ENCODE results near the gene DLGAP4. TPM values are rescaled to one million over a fixed set of nuclear protein-coding genes. Genes with fewer than 3 reads are reported as not detected.

Gene DLGAP4
- total RNA-seq, 1 donor from 2014 or later = 25.7 TPM

DNA sequence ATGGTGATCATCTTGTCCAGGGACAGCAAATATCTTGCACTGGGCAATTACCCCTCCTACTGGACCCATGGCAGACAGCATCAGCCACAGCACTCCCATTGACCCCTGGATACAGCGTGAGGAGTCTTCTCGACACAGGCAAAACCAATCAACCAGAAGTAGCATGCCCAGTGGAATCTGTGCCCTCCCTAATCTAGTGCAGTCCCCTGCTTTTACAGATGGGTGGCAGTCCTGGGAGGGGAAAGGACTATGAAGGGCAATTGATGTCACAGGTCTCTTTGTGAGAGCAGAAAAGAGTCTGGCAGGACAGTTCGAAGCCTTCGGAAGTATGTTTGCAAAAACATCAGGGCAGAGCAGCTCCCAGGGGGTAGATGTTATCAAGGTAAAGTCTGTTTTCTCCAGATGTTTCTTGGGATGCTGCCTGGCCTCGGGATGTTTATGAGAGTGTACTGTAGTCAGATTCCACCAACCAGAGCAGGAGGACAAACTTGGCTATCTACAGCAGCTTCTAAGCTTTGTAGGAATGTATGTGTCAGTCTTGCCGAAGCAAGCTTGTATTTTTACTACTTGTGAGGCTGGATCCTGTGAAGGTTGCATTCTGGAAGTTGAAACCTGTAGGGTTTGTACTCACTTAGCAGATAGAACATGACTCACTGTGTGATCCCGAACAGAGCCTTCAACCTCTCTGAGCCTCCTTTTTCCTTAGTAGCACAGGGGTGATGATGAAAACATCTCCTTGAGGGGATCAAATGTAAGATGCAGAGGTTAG is 172.2 kb downstream of the DLGAP4 start:
- H3K4me1 Mint-ChIP-seq (ENCODE audit: low read depth) = peaks cover 26% of the 10 kb centered on the region
- no peak overlapping the region for H3K27ac Mint-ChIP-seq
- intact Hi-C loops (cut with micrococcal nuclease) = no loop called here
- H3K9me3 Mint-ChIP-seq = no peaks in the 10 kb centered on the region
- H3K27me3 Mint-ChIP-seq (ENCODE audit: insufficient read depth) = no peaks in the 10 kb centered on the region
- H3K4me3 Mint-ChIP-seq = no peak overlapping the region
- no peak for DNase-seq (ENCODE audit: low spot score)
- H3K36me3 Mint-ChIP-seq (ENCODE audit: low read depth) = peaks cover 7% of the 10 kb centered on the region

GRCh38 chr20:36479938-36480337 is 173.8 kb downstream of the DLGAP4 start:
- Mint-ChIP-seq H3K27ac (no peak overlapping the region), H3K36me3 (ENCODE audit: low read depth) (peaks cover 3% of the 10 kb centered on the region), H3K4me3 (no peak overlapping the region), H3K9me3 (no peaks in the 10 kb centered on the region), H3K27me3 (ENCODE audit: insufficient read depth) (no peaks in the 10 kb centered on the region), H3K4me1 (ENCODE audit: low read depth) (peaks cover 10% of the 10 kb centered on the region)
- no peak for DNase-seq (ENCODE audit: low spot score)
- intact Hi-C loops (cut with micrococcal nuclease) = no loop called here

GRCh38 chr20:36480456-36481048 is 174.4 kb downstream of the DLGAP4 start:
- H3K9me3 Mint-ChIP-seq = no peaks in the 10 kb centered on the region
- H3K4me3 Mint-ChIP-seq = no peak overlapping the region
- intact Hi-C loops (cut with micrococcal nuclease) = no loop called here
- H3K27ac Mint-ChIP-seq = no peak overlapping the region
- H3K27me3 Mint-ChIP-seq (ENCODE audit: insufficient read depth) = no peaks in the 10 kb centered on the region
- DNase-seq (ENCODE audit: low spot score) = no peak
- H3K4me1 Mint-ChIP-seq (ENCODE audit: low read depth) = peaks cover 8% of the 10 kb centered on the region
- H3K36me3 Mint-ChIP-seq (ENCODE audit: low read depth) = peaks cover 3% of the 10 kb centered on the region

- H3K36me3 Mint-ChIP-seq (ENCODE audit: low read depth) = peaks cover 3% of the 10 kb centered on the region
- H3K27ac Mint-ChIP-seq = no peak overlapping the region
- no peak for DNase-seq (ENCODE audit: low spot score)
- no peak overlapping the region for H3K4me3 Mint-ChIP-seq
- H3K9me3 Mint-ChIP-seq = no peaks in the 10 kb centered on the region
- peaks cover 8% of the 10 kb centered on the region for H3K4me1 Mint-ChIP-seq (ENCODE audit: low read depth)
- no peaks in the 10 kb centered on the region for H3K27me3 Mint-ChIP-seq (ENCODE audit: insufficient read depth)
- intact Hi-C loops (cut with micrococcal nuclease) = no loop called here
Measured at GRCh38 chr20:36481380-36482043, 175.4 kb downstream of the DLGAP4 start.

DNA sequence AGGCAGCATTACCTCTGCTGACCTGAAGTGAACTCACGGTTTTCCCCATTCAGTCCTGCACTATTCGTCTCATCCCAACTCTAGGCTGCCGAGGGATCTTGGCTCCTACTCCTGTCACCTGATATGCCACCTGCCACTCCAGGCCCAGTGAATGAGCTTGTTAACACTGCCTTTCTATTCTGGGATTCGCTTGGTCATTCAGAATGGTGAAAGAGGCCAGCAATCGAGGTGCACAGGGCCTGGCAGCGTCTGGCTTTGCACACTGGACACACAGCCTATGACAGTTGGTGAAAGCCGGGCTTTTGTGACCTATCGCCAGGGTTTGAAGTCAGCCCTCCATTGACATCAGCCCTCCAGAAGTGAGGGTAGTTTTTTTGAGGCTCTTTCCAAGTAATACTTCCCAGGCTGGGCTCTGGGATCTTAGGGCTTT is 175.9 kb downstream of the DLGAP4 start:
- Mint-ChIP-seq H3K27me3 (ENCODE audit: insufficient read depth) (no peaks in the 10 kb centered on the region), H3K4me1 (ENCODE audit: low read depth) (peaks cover 8% of the 10 kb centered on the region), H3K4me3 (no peak overlapping the region), H3K9me3 (no peaks in the 10 kb centered on the region), H3K36me3 (ENCODE audit: low read depth) (peaks cover 3% of the 10 kb centered on the region), H3K27ac (no peak overlapping the region)
- intact Hi-C loops (cut with micrococcal nuclease) = no loop called here
- no peak for DNase-seq (ENCODE audit: low spot score)

- no peak overlapping the region for H3K27ac Mint-ChIP-seq
Measured at GRCh38 chr20:36483209-36483918, 177.2 kb downstream of the DLGAP4 start.

GRCh38 chr20:36483919-36484808 is 178.0 kb downstream of the DLGAP4 start:
- no peaks in the 10 kb centered on the region for H3K27me3 Mint-ChIP-seq (ENCODE audit: insufficient read depth)
- peaks cover 2% of the 10 kb centered on the region for H3K4me1 Mint-ChIP-seq (ENCODE audit: low read depth)
- no peak overlapping the region for H3K4me3 Mint-ChIP-seq
- intact Hi-C loops (cut with micrococcal nuclease) = no loop called here
- H3K27ac Mint-ChIP-seq = no peak overlapping the region
- no peak for DNase-seq (ENCODE audit: low spot score)
- peaks cover 2% of the 10 kb centered on the region for H3K36me3 Mint-ChIP-seq (ENCODE audit: low read depth)
- no peaks in the 10 kb centered on the region for H3K9me3 Mint-ChIP-seq

More at GRCh38 chr20:36483209-36483918, 177.2 kb downstream of the DLGAP4 start:
- intact Hi-C loops (cut with micrococcal nuclease) = no loop called here
- Mint-ChIP-seq H3K9me3 (no peaks in the 10 kb centered on the region), H3K36me3 (ENCODE audit: low read depth) (no peaks in the 10 kb centered on the region), H3K4me3 (no peak overlapping the region), H3K27me3 (ENCODE audit: insufficient read depth) (no peaks in the 10 kb centered on the region), H3K4me1 (ENCODE audit: low read depth) (peaks cover 8% of the 10 kb centered on the region)
- DNase-seq (ENCODE audit: low spot score) = no peak

DNA sequence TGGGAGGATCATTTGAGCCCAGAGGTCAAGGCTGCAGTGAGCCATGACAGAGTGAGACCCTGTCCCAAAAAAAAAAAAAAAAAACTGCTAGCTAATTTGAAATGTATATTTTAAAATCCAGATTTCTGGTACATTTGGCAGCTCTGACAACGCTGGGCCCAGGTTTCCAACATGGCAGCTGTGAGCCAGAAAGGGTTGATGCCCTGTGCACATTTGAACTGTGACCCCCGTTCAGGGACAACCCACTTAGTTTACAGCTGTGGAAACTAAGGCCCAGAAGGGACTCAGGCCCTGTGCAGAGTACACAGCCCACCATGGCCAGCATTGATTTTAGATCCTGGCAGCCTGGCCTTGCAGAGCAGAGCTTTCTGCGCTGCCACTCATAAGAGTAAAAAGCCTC is 179.1 kb downstream of the DLGAP4 start:
- Mint-ChIP-seq H3K36me3 (ENCODE audit: low read depth) (peaks cover 6% of the 10 kb centered on the region), H3K27me3 (ENCODE audit: insufficient read depth) (no peaks in the 10 kb centered on the region), H3K4me1 (ENCODE audit: low read depth) (peaks cover 5% of the 10 kb centered on the region), H3K27ac (no peak overlapping the region), H3K4me3 (no peak overlapping the region), H3K9me3 (no peaks in the 10 kb centered on the region)
- DNase-seq (ENCODE audit: low spot score) = no peak
- intact Hi-C loops (cut with micrococcal nuclease) = no loop called here

- peaks cover 17% of the 10 kb centered on the region for H3K4me1 Mint-ChIP-seq (ENCODE audit: low read depth)
- no peak overlapping the region for H3K4me3 Mint-ChIP-seq
- intact Hi-C loops (cut with micrococcal nuclease) = no loop called here
- H3K36me3 Mint-ChIP-seq (ENCODE audit: low read depth) = peaks cover 6% of the 10 kb centered on the region
- H3K27me3 Mint-ChIP-seq (ENCODE audit: insufficient read depth) = no peaks in the 10 kb centered on the region
- H3K9me3 Mint-ChIP-seq = no peaks in the 10 kb centered on the region
- DNase-seq (ENCODE audit: low spot score) = no peak
- H3K27ac Mint-ChIP-seq = no peak overlapping the region
Measured at GRCh38 chr20:36487069-36487468, 180.9 kb downstream of the DLGAP4 start.

DNA sequence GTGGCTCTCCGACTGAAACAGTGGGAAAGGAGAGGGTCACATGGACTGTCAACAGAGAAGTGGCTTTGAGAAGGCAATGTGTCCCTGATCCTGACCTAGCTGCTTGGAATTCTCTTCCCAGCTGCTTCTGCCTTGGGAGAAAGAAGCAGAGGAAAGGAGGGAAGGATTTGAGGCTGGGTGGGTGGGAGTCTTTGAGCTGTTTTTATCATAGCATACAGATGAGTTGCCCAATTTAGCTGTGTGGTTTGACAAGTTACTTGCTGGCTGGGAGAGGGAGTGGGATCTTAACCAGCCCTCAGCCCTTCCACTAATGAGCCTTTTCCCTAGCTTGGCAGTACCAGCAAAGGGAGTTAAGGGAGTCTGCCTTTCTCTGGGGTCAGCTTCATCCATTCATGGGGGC is 184.1 kb downstream of the DLGAP4 start:
- Mint-ChIP-seq H3K4me3 (no peak overlapping the region), H3K4me1 (ENCODE audit: low read depth) (peaks cover 30% of the 10 kb centered on the region), H3K9me3 (no peaks in the 10 kb centered on the region), H3K27me3 (ENCODE audit: insufficient read depth) (no peaks in the 10 kb centered on the region), H3K27ac (no peak overlapping the region), H3K36me3 (ENCODE audit: low read depth) (peaks cover 6% of the 10 kb centered on the region)
- intact Hi-C loops (cut with micrococcal nuclease) = no loop called here
- DNase-seq (ENCODE audit: low spot score) = no peak

DNA sequence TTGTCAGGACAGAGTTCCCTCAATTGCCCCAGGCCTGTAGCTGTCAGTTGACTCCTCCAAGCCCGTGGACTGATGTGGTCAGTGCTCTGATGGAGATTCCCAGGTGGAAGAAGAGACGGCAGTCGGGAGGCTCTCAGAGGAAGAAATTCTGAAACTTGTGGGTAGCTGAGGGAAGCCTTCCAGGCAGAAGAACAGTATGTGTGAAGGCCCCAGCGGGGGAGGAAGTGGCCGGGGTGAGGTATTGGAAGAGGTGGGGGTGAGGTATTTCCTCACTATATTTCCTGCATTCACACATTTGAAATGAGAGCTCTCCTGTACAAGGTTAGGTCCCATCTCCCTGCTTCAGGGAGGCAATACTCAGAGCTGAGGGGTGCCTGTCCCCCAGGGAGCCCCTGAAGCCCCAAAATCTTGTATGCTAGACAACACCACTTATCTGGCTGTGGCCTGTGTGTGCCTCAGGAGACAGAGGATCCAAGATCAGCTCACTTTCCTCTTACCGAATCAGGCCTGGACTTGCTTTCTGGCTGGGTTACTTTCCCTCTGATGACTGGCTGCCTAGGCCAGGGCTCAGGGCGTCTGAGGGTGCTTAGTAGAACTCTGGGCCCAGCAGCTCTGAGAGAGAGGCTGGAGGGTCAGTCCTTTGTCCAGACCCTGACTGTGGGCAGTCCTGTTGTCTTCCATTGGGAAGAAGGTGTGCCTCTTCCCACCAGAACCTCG is 185.9 kb downstream of the DLGAP4 start:
- intact Hi-C loops (cut with micrococcal nuclease) = loop anchor here (1.0 kb wide), 2 partner anchors 27 to 31 kb away; no protein-coding TSS in a partner anchor
- H3K27ac Mint-ChIP-seq = peak overlapping the region; percentile 76
- peak; percentile 57 for DNase-seq (ENCODE audit: low spot score)
- H3K36me3 Mint-ChIP-seq (ENCODE audit: low read depth) = peaks cover 6% of the 10 kb centered on the region
- H3K4me1 Mint-ChIP-seq (ENCODE audit: low read depth) = peaks cover 30% of the 10 kb centered on the region
- no peaks in the 10 kb centered on the region for H3K27me3 Mint-ChIP-seq (ENCODE audit: insufficient read depth)
- H3K4me3 Mint-ChIP-seq = peak overlapping the region; percentile 27
- no peaks in the 10 kb centered on the region for H3K9me3 Mint-ChIP-seq

Measured in activated T-helper 1 cell treated with anti-CD3 and anti-CD28 coated beads, Interleukin-12 subunit alpha, Interleukin-12 subunit beta, Interleukin-2, Interleukin-4 antibody, amounts not matched to agents 30 ng/mL and 10 ng/mL and 1 ng/mL, durations not matched to agents 14 hours and 24 hours and 36 hours (primary cell).